WTC11 (cell line): ENCODE data around the gene C1D.

ENCODE experiments used
- TF ChIP-seq, protein P1 (sequence below): sonication (generic); formaldehyde crosslinking; IDR thresholded peaks from 2 replicates; pipeline ENCODE4 v1.8.1; 2023; ENCODE audit warnings: mild to moderate bottlenecking, missing genetic modification reagents
- TF ChIP-seq, protein P2 (sequence below): sonication (generic); formaldehyde crosslinking; IDR thresholded peaks from 2 replicates; pipeline ENCODE4 v1.8.0; 2022; ENCODE audit warnings: mild to moderate bottlenecking, missing genetic modification reagents

DNA sequence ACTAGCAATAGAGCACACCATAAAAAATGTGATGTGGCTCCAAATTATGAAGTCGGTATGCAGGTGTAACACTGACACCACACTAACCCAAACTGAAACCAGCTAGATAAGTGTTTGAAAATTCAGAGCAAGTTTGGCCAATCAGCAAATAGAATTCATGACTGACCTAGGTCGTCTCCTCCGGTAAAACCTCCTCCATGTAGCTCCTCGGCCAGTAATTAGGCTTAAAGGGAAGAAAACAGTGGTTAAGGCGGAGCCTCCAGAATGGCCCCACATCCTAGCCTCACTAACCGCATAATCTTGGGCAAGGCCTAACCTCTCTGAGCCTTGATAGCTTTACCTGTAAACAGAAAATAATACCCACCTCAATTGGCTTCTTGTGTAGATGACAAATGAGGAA lies 30.1 kb downstream of the C1D start:
- TF ChIP-seq, protein P1, sequence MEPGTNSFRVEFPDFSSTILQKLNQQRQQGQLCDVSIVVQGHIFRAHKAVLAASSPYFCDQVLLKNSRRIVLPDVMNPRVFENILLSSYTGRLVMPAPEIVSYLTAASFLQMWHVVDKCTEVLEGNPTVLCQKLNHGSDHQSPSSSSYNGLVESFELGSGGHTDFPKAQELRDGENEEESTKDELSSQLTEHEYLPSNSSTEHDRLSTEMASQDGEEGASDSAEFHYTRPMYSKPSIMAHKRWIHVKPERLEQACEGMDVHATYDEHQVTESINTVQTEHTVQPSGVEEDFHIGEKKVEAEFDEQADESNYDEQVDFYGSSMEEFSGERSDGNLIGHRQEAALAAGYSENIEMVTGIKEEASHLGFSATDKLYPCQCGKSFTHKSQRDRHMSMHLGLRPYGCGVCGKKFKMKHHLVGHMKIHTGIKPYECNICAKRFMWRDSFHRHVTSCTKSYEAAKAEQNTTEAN (CRISPR knock-in tag): no peak
- TF ChIP-seq, protein P2, sequence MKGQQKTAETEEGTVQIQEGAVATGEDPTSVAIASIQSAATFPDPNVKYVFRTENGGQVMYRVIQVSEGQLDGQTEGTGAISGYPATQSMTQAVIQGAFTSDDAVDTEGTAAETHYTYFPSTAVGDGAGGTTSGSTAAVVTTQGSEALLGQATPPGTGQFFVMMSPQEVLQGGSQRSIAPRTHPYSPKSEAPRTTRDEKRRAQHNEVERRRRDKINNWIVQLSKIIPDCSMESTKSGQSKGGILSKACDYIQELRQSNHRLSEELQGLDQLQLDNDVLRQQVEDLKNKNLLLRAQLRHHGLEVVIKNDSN (CRISPR knock-in tag): no peak
